Caki2 (cell line): ENCODE data around the gene STK33. TPM values are rescaled to one million over a fixed set of nuclear protein-coding genes. Genes with fewer than 3 reads are reported as not detected.

Source experiments
- DNase-seq: peaks from one replicate; pipeline ENCODE4 v3.0.0-alpha.2; 2015; ENCODE audit warnings: low read depth
- in situ Hi-C: cut with HindIII; loops from 2 replicates; pipeline ENCODE4 v1.10.0; 2016; ENCODE audit warnings: low sequenced_read_pairs, low pct_unique_long_range_greater_than_20kb, mixed read lengths
- total RNA-seq: library from RNA; depleted of rRNA; stranded (reverse); fragments of >200 nt; shearing (Covaris generic); gene quantifications from 2 replicates; pipeline ENCODE4 v1.2.3, GENCODE V29; 2014; ENCODE audit warnings: low replicate concordance; rRNA removed

The STK33 gene
- total RNA-seq, 1 experiment from 2014 or later = not detected

DNA sequence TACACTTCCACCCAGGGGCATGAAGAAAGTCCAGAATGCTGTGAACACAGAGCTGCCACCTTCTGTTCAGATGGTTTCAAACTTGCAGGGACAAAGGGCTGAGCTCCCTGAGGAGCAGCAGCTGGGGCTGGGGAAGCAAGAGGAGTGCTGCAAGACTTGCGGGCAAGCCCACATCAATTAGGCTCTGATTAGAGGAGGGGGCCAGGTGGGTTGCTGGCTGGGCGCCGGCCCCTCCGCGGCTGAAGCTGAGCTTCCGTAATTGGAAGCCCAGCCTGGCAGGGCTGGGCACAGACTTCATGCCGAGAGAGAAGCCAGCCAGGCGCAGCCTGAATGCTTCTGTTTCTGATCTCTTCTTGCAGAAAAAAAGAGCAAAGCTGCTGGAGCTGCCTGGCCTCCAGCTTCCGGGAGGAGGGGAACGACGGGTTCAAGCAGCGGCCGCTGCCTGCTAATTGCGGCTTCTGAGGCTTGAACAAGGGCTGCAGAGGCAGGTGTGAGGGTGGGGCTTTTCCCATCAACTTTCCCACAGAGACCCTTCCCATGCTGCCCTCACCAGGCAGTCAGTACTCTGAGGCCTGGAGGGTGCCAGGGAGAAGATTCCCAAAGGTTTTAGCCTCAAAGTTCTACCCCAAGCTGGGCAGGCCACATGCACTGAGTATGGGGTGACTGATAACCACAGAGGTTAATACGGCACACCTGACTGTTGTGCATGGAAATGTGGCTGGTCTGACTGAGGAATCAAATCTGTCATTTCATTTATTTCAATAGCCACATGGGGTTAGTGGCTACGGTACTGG lies 239.2 kb downstream of the STK33 start:
- in situ Hi-C loops = no loop called here
- DNase-seq = peak; percentile 8

- in situ Hi-C loops = no loop called here
- DNase-seq = no peak
These were observed 241.0 kb downstream of the STK33 start for GRCh38 chr11:8352876-8353505.

GRCh38 chr11:8352103-8352875 lies 241.7 kb downstream of the STK33 start:
- in situ Hi-C loops = no loop called here
- DNase-seq = no peak

GRCh38 chr11:8351223-8351622 lies 242.8 kb downstream of the STK33 start:
- no peak for DNase-seq
- in situ Hi-C loops = no loop called here

DNA sequence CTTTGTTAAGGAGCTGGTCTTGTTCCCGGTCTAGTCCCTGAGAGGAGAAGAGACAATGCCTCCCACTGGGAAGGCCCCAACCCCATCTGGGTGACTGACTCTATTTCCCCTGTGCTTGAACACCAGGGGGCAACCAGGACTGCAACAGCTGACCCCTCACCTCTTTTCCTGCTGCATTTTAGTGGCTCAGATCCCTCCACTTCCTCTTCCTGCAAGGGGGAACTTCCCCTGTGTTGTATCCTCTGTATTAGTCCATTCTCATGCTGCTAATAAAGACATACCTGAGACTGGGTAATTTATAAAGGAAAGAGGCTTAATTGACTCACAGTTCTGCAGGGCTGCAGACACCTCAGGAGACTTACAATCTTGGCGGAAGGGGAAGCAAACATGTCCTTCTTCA lies 246.1 kb downstream of the STK33 start:
- no peak for DNase-seq
- in situ Hi-C loops = no loop called here

DNA sequence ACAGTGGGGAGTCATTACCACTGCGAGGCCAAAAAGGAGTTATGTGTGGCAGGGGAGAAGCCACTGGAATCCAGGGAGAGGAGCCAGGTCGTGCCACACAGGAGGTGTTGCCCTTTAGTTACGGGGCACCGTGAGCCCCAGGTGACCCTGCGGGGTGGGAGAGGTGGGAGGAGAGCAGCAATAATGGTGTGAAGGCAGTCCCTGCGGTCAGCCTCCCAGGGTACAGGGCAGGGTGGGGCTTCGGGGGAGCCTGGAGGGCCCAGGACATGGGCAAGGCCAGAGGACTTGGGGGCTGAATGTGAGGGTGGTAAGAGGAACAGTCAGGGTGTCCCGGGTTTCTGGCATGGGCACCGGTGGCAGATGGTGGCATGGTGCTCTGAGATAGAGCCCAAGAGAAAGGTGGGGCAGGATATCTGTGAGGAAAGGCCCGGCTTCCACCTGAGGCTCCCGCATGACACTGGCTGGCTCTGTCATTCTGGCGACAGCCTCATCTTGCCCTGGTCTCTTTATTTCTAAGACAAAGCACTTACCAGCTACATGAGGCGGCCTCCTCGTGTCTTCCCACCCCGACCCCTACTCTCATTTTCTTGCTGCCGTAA lies 247.8 kb downstream of the STK33 start:
- no peak for DNase-seq
- in situ Hi-C loops = no loop called here

GRCh38 chr11:8345179-8345578 lies 248.8 kb downstream of the STK33 start:
- DNase-seq = no peak
- in situ Hi-C loops = no loop called here

GRCh38 chr11:8344346-8344745 lies 249.7 kb downstream of the STK33 start:
- in situ Hi-C loops = no loop called here
- DNase-seq = no peak

GRCh38 chr11:8342821-8343681 lies 251.0 kb downstream of the STK33 start:
- in situ Hi-C loops = no loop called here
- peak; percentile 85 for DNase-seq

- in situ Hi-C loops = no loop called here
- no peak for DNase-seq
These were observed 252.0 kb downstream of the STK33 start for GRCh38 chr11:8341996-8342395.

Other genes starting within 250 kb of the STK33 start
- 0.27 and 2.9 TPM in 2 replicates for gene TRIM66, start 88.4 kb upstream of the STK33 start, total RNA-seq
- 831 and 864 TPM in 2 replicates for gene RPL27A, start 88.6 kb upstream of the STK33 start, total RNA-seq